ENCODE results near the gene IGF2R. TPM values are rescaled to one million over a fixed set of nuclear protein-coding genes. Genes with fewer than 3 reads are reported as not detected.

IGF2R gene
- total RNA-seq, 2 experiments from 2014 or later = 57.4 to 59.8 TPM

DNA sequence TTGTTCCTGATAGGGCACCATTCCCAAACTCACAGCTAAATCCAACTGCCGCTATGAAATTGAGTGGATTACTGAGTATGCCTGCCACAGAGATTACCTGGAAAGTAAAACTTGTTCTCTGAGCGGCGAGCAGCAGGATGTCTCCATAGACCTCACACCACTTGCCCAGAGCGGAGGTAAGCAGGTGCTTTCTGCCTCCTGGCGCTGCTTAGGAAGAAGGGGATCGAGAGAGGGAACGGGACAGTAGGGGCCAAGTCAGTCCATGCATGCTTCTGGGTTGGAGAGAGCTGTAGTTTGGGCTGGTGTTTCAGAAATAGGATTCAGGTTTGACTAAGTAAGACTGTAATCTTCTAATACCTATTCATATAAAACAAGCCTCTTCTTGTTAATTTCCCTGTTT lies 63.7 kb downstream of the IGF2R start:
- DNase-seq (no peak), ATAC-seq (no peak)
- ChIA-PET POLR2A (no interaction called here), CTCF (no interaction called here)
- Mint-ChIP-seq H3K9me3 (ENCODE audit: insufficient read depth) (no peaks in the 10 kb centered on the region), H3K27ac (peak overlapping the region; percentile 33), H3K36me3 (ENCODE audit: low read depth) (peaks cover 71% of the 10 kb centered on the region), H3K27me3 (ENCODE audit: low read depth) (no peaks in the 10 kb centered on the region), H3K4me3 (no peak overlapping the region), H3K4me1 (ENCODE audit: low read depth) (peaks cover 20% of the 10 kb centered on the region)

DNA sequence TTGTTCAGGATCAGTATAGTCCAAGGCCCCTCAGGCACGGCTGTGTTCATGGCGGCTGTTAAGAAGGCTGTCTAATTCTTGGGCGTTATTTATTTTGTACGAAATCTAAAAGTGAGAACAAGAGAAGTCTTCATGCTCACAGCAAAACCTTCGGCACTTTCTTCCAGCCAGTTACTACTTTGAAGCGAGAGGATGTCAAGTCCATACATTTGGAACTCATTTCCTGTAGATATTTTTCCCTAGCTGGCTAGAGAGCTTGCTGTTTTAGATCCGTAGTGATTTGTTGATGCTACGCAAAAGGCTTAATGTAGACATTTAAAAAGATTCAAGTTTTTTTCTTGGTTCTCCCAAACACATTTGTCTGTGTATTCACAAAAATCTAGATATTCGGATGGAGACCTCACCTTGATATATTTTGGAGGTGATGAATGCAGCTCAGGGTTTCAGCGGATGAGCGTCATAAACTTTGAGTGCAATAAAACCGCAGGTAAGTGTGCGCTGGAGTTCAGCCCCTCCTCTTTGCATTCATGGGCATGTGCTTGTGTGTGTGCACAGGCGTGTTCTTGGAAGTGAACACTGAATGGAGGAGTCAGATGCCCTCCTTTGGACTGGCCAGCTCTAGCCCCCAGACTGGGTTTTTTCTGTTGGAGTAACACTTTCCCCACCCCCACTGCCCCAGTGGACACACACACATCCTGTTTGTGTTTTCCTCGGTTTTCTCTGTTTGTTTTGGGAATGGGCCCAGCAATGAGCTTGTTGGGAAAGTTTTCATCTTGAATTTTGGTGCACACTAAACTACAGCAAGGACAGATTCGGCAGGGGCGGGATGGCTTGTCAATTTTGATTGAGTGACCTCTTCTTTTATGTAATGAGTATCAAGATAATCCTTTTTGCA lies 65.4 kb downstream of the IGF2R start:
- ChIA-PET CTCF (interaction anchor here (0.8 to 1.2 kb wide), 2 partner anchors 58 to 72 kb away, joined by 3 read pairs; no protein-coding TSS in a partner anchor), POLR2A (no interaction called here)
- Mint-ChIP-seq H3K27me3 (ENCODE audit: low read depth) (no peaks in the 10 kb centered on the region), H3K9me3 (ENCODE audit: insufficient read depth) (no peaks in the 10 kb centered on the region), H3K36me3 (ENCODE audit: low read depth) (peaks cover 58% of the 10 kb centered on the region), H3K27ac (no peak overlapping the region), H3K4me3 (no peak overlapping the region), H3K4me1 (ENCODE audit: low read depth) (peaks cover 17% of the 10 kb centered on the region)
- ATAC-seq (no peak), DNase-seq (peak; percentile 4)

DNA sequence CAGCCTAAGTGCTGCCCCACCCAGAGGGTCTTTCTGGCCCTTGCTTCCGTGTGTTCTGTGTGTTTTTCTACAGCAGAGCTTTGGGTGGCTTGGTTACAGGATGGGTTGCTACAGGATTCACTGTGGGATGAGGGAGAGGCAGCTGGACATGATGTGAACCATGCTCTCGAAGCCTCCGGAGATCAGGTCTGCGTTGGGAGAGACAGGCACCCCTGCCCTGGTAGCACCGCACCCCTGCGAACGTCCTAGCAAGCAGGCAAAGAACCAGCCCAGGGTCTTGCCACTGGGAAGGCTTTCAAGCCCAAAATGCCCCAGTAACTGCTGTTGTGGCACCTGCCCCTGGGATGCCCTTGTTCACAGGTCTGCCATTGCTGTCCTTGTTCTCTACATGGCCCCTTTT lies 66.4 kb downstream of the IGF2R start:
- H3K27ac Mint-ChIP-seq = no peak overlapping the region
- no peaks in the 10 kb centered on the region for H3K9me3 Mint-ChIP-seq (ENCODE audit: insufficient read depth)
- H3K36me3 Mint-ChIP-seq (ENCODE audit: low read depth) = peaks cover 54% of the 10 kb centered on the region
- DNase-seq (peak; percentile 14), ATAC-seq (no peak)
- H3K4me1 Mint-ChIP-seq (ENCODE audit: low read depth) = peaks cover 17% of the 10 kb centered on the region
- CTCF ChIA-PET = no interaction called here
- POLR2A ChIA-PET = no interaction called here
- no peaks in the 10 kb centered on the region for H3K27me3 Mint-ChIP-seq (ENCODE audit: low read depth)
- no peak overlapping the region for H3K4me3 Mint-ChIP-seq

DNA sequence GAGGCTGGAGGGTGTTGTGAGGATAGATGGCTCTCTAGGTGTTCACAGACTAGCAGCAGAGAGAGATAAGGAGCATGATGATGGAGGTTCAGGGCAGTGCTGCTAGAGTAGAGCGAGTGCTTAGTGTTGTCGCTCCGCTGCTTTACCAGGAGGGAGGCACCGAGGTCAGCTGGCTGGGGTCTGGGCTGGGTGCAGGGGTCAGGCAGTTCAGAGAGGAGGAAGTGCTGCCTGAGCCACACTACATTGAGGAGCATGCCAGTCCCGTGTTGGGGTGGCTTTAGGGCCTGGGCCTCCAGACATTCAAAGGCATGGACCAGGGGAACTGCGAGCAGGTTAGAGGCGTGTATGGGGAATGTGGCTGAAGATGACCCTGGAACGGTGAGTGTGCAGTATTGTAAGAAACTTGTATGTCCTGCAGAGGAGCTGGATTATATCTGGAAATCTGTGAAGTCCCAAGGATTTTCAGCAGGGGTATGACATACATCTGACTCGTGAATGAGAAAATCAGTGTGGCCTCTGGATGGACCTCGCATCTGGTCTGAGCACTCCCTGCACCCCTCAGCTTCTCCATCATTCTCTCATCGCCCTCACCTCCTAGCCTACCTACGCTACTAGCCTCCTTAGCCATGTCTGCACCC lies 66.9 kb downstream of the IGF2R start:
- H3K4me1 Mint-ChIP-seq (ENCODE audit: low read depth) = peaks cover 17% of the 10 kb centered on the region
- no peak overlapping the region for H3K27ac Mint-ChIP-seq
- no peak overlapping the region for H3K4me3 Mint-ChIP-seq
- no peaks in the 10 kb centered on the region for H3K27me3 Mint-ChIP-seq (ENCODE audit: low read depth)
- DNase-seq (peak; percentile 19), ATAC-seq (no peak)
- ChIA-PET CTCF (no interaction called here), POLR2A (no interaction called here)
- peaks cover 56% of the 10 kb centered on the region for H3K36me3 Mint-ChIP-seq (ENCODE audit: low read depth)
- H3K9me3 Mint-ChIP-seq (ENCODE audit: insufficient read depth) = no peaks in the 10 kb centered on the region

DNA sequence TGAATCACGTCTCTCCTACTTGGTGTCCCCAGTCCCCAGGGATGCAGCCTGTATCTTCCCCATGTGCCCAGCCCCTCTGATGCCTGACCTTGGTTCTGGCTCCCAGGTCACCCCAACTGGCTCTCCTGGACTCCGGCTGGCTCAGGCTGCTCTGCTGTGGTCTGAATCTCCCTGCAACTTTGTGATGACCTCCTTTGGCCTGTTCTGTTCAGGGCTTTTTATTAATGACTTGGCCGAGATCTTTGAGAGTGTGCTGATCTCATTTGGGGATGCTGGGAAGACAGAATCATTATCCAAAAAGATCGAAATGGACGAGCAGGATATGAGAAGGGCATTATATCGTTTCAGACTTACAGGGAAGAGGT lies 67.4 kb downstream of the IGF2R start:
- H3K27me3 Mint-ChIP-seq (ENCODE audit: low read depth) = no peaks in the 10 kb centered on the region
- CTCF ChIA-PET = no interaction called here
- H3K4me3 Mint-ChIP-seq = no peak overlapping the region
- peaks cover 61% of the 10 kb centered on the region for H3K36me3 Mint-ChIP-seq (ENCODE audit: low read depth)
- DNase-seq (no peak), ATAC-seq (no peak)
- POLR2A ChIA-PET = no interaction called here
- H3K9me3 Mint-ChIP-seq (ENCODE audit: insufficient read depth) = no peaks in the 10 kb centered on the region
- H3K4me1 Mint-ChIP-seq (ENCODE audit: low read depth) = peaks cover 21% of the 10 kb centered on the region
- no peak overlapping the region for H3K27ac Mint-ChIP-seq

DNA sequence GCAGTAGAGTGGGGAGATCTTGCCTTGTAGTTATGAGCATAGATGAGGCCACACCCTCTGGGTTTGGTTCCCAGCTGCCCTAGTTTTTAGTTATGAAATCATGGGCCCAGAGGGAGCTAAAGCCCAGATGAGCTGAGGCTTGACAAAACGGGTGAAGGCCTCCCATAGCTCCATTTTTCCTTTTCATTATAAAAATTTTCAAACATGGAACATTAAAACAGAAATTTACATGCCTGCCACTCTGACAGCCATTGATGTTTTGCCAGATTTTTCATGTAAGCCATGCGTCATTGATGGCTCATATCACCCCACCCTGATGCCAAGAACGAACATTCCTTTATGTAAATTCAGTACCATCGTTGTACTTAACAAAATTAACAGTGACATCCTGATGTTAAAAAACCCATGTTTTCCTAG lies 67.9 kb downstream of the IGF2R start:
- ATAC-seq (no peak), DNase-seq (no peak)
- Mint-ChIP-seq H3K4me1 (ENCODE audit: low read depth) (peaks cover 24% of the 10 kb centered on the region), H3K27ac (no peak overlapping the region), H3K27me3 (ENCODE audit: low read depth) (no peaks in the 10 kb centered on the region), H3K36me3 (ENCODE audit: low read depth) (peaks cover 60% of the 10 kb centered on the region), H3K4me3 (no peak overlapping the region), H3K9me3 (ENCODE audit: insufficient read depth) (no peaks in the 10 kb centered on the region)
- ChIA-PET CTCF (interaction anchor here (1.0 kb wide), 1 partner anchor 19 kb away, joined by 3 read pairs; no protein-coding TSS in a partner anchor), POLR2A (no interaction called here)

DNA sequence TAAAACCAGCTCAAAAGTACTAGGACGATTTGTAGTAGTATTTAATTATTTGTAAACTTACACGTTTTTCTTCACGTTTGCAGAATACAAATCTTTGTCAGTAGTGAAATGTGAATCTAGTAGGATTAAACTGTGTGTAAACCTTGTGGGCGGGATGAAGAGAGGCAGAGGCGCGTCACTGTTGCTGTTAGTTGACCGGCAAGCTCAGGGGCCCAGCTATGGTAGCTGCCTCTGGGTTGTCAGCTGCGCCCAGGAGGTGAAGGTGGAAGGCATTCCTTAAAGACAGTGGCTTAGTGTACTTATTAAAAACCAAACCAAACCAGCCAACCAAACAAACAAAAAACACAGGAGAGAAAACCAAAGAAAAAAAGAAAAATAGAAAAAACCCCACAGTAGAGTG lies 69.6 kb downstream of the IGF2R start:
- no peak overlapping the region for H3K4me3 Mint-ChIP-seq
- ChIA-PET POLR2A (interaction anchor here (0.9 to 1.3 kb wide), 2 partner anchors 22 to 31 kb away, joined by 3 read pairs; no protein-coding TSS in a partner anchor), CTCF (interaction anchor here (0.9 to 1.1 kb wide), 2 partner anchors 14 to 62 kb away, joined by 3 read pairs; no protein-coding TSS in a partner anchor)
- ATAC-seq (no peak), DNase-seq (no peak)
- no peaks in the 10 kb centered on the region for H3K9me3 Mint-ChIP-seq (ENCODE audit: insufficient read depth)
- peaks cover 30% of the 10 kb centered on the region for H3K4me1 Mint-ChIP-seq (ENCODE audit: low read depth)
- peak overlapping the region; percentile 31 for H3K27ac Mint-ChIP-seq
- H3K27me3 Mint-ChIP-seq (ENCODE audit: low read depth) = no peaks in the 10 kb centered on the region
- peaks cover 60% of the 10 kb centered on the region for H3K36me3 Mint-ChIP-seq (ENCODE audit: low read depth)

DNA sequence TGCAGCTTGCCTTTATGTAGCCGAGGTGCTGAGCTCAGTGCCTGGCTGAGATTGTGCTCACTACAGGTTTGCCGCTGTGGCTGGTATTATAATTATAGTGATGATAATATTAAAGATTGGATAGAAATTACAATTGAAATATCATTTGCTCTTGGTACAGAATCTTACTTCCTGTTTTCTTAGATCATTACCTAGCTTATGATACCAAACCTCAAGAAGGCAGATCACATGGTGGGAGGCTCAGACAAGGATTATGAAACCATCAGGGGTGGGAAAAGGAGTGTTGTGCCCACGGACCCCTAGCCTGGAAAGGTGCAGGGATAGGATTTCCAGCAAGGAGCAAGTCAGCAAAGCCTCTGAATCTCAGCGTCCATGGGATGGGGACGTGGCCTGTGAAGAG lies 70.6 kb downstream of the IGF2R start:
- H3K4me3 Mint-ChIP-seq = no peak overlapping the region
- no peaks in the 10 kb centered on the region for H3K27me3 Mint-ChIP-seq (ENCODE audit: low read depth)
- peak overlapping the region; percentile 11 for H3K27ac Mint-ChIP-seq
- CTCF ChIA-PET = interaction anchor here (1.1 kb wide), 2 partner anchors 63 to 65 kb away, joined by 3 read pairs; no protein-coding TSS in a partner anchor
- peak; percentile 9 for DNase-seq
- no peak for ATAC-seq
- H3K9me3 Mint-ChIP-seq (ENCODE audit: insufficient read depth) = no peaks in the 10 kb centered on the region
- H3K4me1 Mint-ChIP-seq (ENCODE audit: low read depth) = peaks cover 30% of the 10 kb centered on the region
- POLR2A ChIA-PET = interaction anchor here (0.9 to 1.3 kb wide), 3 partner anchors 23 to 128 kb away, joined by 3 read pairs; no protein-coding TSS in a partner anchor
- peaks cover 61% of the 10 kb centered on the region for H3K36me3 Mint-ChIP-seq (ENCODE audit: low read depth)

DNA sequence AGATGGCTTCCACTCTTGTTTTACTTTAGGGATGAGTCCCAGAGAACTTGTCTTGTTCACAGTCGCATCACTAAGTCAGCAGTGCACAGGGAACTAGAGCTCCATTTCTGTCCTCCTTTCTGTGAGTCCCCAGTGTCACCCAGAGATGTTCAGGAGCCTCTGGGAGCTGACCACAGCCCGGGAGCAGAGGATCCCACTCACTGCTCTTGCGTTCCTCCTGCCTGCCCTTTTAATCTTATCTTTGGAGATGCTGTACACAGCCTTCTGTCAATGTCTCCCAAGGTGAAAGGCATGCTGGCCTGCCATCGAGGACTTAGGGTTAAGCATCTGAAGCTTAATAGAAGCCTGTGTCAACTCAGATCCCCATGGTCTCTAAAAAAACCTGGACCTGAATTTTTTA lies 71.2 kb downstream of the IGF2R start:
- CTCF ChIA-PET = interaction anchor here (1.1 kb wide), 1 partner anchor 66 kb away, joined by 3 read pairs; no protein-coding TSS in a partner anchor
- no peak overlapping the region for H3K4me3 Mint-ChIP-seq
- peak overlapping the region; percentile 11 for H3K27ac Mint-ChIP-seq
- peak; percentile 6 for DNase-seq
- H3K4me1 Mint-ChIP-seq (ENCODE audit: low read depth) = peaks cover 30% of the 10 kb centered on the region
- H3K9me3 Mint-ChIP-seq (ENCODE audit: insufficient read depth) = no peaks in the 10 kb centered on the region
- H3K27me3 Mint-ChIP-seq (ENCODE audit: low read depth) = no peaks in the 10 kb centered on the region
- POLR2A ChIA-PET = no interaction called here
- no peak for ATAC-seq
- H3K36me3 Mint-ChIP-seq (ENCODE audit: low read depth) = peaks cover 61% of the 10 kb centered on the region

DNA sequence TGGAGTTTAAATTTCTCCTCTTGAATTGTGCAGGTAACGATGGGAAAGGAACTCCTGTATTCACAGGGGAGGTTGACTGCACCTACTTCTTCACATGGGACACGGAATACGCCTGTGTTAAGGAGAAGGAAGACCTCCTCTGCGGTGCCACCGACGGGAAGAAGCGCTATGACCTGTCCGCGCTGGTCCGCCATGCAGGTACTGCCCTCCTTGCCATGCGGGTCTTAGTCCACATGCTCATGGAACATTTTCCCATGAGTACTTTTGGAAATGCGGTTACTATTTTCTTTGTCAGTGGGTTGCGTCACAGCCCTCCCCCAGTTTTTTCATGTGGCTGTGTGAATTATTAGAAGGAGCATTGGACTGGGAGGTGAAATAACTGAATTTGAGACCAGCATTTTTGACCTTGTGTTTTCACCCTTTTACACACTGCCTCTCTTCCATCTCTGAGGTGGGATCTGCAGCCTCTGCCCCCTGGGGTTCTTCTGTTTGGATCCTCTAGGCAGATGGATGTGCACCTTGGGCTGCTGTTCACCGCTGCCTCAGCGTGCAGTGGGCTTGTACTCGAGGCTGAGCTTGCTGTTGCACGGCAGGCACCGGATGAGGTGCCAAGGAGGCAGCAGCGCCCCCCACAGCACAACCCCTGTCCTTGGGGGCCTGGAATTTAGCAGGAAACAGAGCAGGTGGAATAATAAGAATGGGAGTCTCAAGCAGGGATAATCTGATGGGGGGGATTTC lies 71.8 kb downstream of the IGF2R start:
- ATAC-seq (no peak), DNase-seq (peak; percentile 13)
- ChIA-PET CTCF (interaction anchor here (1.1 kb wide), 1 partner anchor 17 kb away, joined by 3 read pairs; no protein-coding TSS in a partner anchor), POLR2A (no interaction called here)
- Mint-ChIP-seq H3K27me3 (ENCODE audit: low read depth) (no peaks in the 10 kb centered on the region), H3K36me3 (ENCODE audit: low read depth) (peaks cover 63% of the 10 kb centered on the region), H3K27ac (no peak overlapping the region), H3K4me1 (ENCODE audit: low read depth) (peaks cover 30% of the 10 kb centered on the region), H3K4me3 (no peak overlapping the region), H3K9me3 (ENCODE audit: insufficient read depth) (no peaks in the 10 kb centered on the region)

DNA sequence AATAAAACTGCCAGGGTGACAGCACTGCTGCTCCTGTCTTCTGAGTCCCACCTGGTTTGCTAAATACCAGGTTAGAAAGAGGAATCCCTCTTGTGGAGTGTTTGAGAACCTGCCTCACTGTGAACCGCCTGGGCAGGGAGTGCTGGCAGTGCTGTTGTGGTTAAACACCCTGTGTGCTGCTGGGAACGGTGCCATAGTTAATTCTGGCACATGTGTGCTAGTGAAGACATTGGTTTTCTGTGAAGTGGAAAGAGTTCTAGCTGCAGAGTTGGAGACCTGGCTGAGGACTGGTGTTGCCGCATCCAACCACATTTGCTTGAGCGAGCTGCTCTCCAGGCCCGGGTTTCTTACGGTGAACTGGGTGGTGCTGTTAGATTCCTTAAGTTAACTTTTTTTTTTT lies 72.7 kb downstream of the IGF2R start:
- ChIA-PET CTCF (interaction anchor here (0.6 to 0.8 kb wide), 3 partner anchors 11 to 75 kb away, joined by 3 to 4 read pairs (median 3); no protein-coding TSS in a partner anchor), POLR2A (no interaction called here)
- Mint-ChIP-seq H3K9me3 (ENCODE audit: insufficient read depth) (no peaks in the 10 kb centered on the region), H3K4me1 (ENCODE audit: low read depth) (peaks cover 30% of the 10 kb centered on the region), H3K4me3 (no peak overlapping the region), H3K27me3 (ENCODE audit: low read depth) (no peaks in the 10 kb centered on the region), H3K36me3 (ENCODE audit: low read depth) (peaks cover 60% of the 10 kb centered on the region), H3K27ac (peak overlapping the region; percentile 35)
- peak; percentile 44 for ATAC-seq
- peak; percentile 21 for DNase-seq
